ENCODE results near the gene NDUFC2.
A peak's percentile ranks its signal among the peaks of the same experiment; 100 is the strongest.
"Not testable (repeated sequence)": the region's sequence is repeated elsewhere in the genome, so short reads cannot be mapped to it uniquely, and the experiment has no call there.

The NDUFC2 gene

DNA sequence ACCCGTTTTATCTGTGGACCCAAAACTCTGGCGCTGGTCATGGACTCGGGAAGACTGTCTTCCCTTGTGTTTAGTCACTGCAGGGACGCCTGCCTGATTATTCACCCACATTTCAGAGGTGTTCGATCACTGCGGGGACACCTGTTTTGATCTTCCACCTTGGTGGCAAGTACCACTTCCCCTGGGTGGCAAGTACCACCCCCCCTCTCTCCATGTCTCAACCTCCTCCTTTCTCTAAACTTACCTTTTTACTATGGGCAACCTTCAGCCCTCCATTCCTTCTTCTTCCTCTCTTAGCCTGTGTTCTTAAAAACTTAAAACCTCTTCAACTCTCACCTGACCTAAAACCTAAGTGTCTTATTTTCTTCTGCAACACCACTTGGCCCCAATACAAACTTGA, 1.9 kb upstream of the NDUFC2 start:
- no peaks in the 10 kb centered on the region for H3K4me1 ChIP-seq
- no peaks in the 10 kb centered on the region for H3K9me3 ChIP-seq
- DNase-seq, result no peak
- no peak overlapping the region for H3K4me3 ChIP-seq (ENCODE audit: low read depth, low read length)
- TF ChIP-seq, protein P1, sequence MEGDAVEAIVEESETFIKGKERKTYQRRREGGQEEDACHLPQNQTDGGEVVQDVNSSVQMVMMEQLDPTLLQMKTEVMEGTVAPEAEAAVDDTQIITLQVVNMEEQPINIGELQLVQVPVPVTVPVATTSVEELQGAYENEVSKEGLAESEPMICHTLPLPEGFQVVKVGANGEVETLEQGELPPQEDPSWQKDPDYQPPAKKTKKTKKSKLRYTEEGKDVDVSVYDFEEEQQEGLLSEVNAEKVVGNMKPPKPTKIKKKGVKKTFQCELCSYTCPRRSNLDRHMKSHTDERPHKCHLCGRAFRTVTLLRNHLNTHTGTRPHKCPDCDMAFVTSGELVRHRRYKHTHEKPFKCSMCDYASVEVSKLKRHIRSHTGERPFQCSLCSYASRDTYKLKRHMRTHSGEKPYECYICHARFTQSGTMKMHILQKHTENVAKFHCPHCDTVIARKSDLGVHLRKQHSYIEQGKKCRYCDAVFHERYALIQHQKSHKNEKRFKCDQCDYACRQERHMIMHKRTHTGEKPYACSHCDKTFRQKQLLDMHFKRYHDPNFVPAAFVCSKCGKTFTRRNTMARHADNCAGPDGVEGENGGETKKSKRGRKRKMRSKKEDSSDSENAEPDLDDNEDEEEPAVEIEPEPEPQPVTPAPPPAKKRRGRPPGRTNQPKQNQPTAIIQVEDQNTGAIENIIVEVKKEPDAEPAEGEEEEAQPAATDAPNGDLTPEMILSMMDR (IDR thresholded peaks at IDR 0.05; ENCODE audit: low read depth, low read length), result no peak
- H3K27me3 ChIP-seq, result no peaks in the 10 kb centered on the region
- H3K36me3 ChIP-seq, result peaks cover 6% of the 10 kb centered on the region

DNA sequence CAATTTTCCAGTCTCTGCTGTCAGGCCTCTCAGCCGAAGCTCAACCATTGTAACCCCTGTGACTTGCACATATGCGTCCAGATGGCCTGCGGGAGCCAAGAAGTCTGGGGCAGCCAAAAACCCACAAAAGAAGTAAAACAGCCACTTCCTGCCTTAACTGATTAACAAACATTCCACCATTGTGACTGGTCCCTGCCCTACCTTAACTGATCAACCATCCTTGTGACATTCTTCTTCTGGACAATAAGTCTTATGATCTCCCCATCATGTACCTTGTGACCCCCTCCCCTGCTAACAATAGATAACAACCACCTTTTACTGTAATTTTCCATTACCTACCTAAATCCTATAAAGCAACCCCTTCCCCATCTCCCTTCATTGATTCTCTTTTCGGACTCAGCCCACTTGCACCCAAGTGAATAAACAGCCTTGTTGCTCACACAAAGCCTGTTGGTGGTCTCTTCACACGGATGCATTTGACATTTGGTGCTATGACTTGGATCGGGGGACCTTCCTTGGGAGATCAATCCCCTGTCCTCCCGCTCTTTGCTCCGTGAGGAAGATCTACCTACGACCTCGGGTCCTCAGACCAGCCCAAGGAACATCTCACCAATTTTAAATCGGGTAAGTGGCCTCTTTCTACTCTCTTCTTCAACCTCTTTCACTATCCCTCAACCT, 1.3 kb upstream of the NDUFC2 start:
- Histone ChIP-seq H3K4me1 (no peaks in the 10 kb centered on the region), H3K27me3 (no peaks in the 10 kb centered on the region), H3K4me3 (ENCODE audit: low read depth, low read length) (no peak overlapping the region), H3K9me3 (no peaks in the 10 kb centered on the region), H3K36me3 (peaks cover 10% of the 10 kb centered on the region)
- no peak for DNase-seq
- TF ChIP-seq, protein P1 (IDR thresholded peaks at IDR 0.05; ENCODE audit: low read depth, low read length), result no peak

GRCh38 chr11:78080084-78080817, 589 bp upstream of the NDUFC2 start:
- peak overlapping the region; percentile 82 for H3K4me3 ChIP-seq (ENCODE audit: low read depth, low read length)
- H3K36me3 ChIP-seq, result peaks cover 14% of the 10 kb centered on the region
- 0 out of 2 replicates have a peak, but pooled peaks cover 3% of the 10 kb centered on the region for H3K4me1 ChIP-seq
- TF ChIP-seq, protein P1 (IDR thresholded peaks at IDR 0.05; ENCODE audit: low read depth, low read length), result no peak
- no peaks in the 10 kb centered on the region for H3K27me3 ChIP-seq
- H3K9me3 ChIP-seq, result no peaks in the 10 kb centered on the region
- no peak for DNase-seq

GRCh38 chr11:78078218-78079167, 1.2 kb downstream of the NDUFC2 start:
- H3K4me3 ChIP-seq (ENCODE audit: low read depth, low read length), result peak overlapping the region; percentile 82
- no peaks in the 10 kb centered on the region for H3K9me3 ChIP-seq
- H3K4me1 ChIP-seq, result peaks cover 7% of the 10 kb centered on the region; the same call in 1 of the 2 replicates
- DNase-seq, result no peak
- TF ChIP-seq, protein P1 (IDR thresholded peaks at IDR 0.05; ENCODE audit: low read depth, low read length), result no peak
- H3K36me3 ChIP-seq, result peaks cover 14% of the 10 kb centered on the region
- no peaks in the 10 kb centered on the region for H3K27me3 ChIP-seq

DNA sequence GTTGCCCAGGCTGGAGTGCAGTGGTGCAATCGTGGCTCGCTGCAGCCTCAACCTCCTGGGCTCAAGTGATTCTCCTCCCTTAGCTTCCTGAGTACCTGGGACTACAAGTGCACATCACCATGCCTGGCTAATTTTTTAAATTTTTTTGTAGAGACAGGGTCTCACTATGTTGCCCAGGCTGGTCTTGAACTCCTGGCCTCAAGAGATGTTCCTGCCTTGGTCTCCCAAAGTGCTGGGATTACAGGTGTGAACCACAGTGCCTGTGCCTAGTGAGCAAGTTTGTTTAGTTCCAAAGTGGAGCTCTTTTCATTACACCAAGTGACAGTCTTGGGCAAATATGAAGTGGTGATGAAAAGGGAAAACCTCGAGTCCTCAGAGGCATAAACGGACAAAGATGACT, 2.1 kb downstream of the NDUFC2 start:
- not testable (repeated sequence) for H3K9me3 ChIP-seq; DNase-seq; H3K27me3 ChIP-seq; H3K4me3 ChIP-seq (ENCODE audit: low read depth, low read length); H3K4me1 ChIP-seq
- H3K36me3 ChIP-seq, result peaks cover 15% of the 10 kb centered on the region

DNA sequence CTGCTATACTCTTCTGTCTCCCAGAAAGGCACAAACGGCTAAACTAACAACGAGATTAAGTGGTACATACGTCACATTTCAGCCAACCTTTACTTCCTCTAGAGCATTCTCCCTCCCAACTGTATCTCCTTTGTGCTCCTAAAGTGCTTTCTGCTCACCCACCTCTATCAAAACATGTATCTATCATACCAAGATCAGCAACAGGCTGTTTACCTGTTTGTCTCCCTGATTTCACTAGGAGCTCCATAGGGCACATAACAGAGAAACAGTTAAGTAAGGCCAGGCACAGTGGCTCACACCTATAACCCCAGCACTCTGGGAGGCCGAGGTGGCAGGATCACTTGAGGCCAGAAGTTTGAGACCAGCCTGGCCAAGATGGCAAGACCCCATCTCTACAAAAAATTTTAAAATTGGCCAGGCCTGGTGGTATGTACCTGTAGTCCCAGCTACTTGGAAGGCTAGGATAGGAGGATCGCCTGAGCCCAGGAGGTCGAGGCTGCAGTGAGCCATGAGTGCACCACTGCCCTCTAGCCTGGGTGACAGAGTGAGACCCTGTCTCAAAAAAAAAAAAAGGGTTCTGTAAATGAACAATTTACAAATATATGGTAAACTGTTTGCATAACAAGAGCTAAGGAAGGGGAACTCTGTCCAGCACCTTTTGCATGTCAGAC, 2.8 kb downstream of the NDUFC2 start:
- no peaks in the 10 kb centered on the region for H3K27me3 ChIP-seq
- DNase-seq, result no peak
- H3K4me3 ChIP-seq (ENCODE audit: low read depth, low read length), result no peak overlapping the region
- peaks cover 7% of the 10 kb centered on the region; the same call in 1 of the 2 replicates for H3K4me1 ChIP-seq
- no peaks in the 10 kb centered on the region for H3K9me3 ChIP-seq
- TF ChIP-seq, protein P1 (IDR thresholded peaks at IDR 0.05; ENCODE audit: low read depth, low read length), result no peak
- peaks cover 21% of the 10 kb centered on the region for H3K36me3 ChIP-seq

All from BE2C (cell line).